DND-41 (cell line): ENCODE measurements around the gene TRMU.

ENCODE experiments used
- CTCF ChIP-seq: IDR thresholded peaks from 2 replicates; pipeline ENCODE4 v1.5.1; 2012; ENCODE audit warnings: borderline replicate concordance, low read length, moderate library complexity, mild to moderate bottlenecking; ENCODE audit not compliant: poor library complexity, severe bottlenecking; ENCODE audit errors: extremely low read depth
- EZH2 ChIP-seq: IDR thresholded peaks from 3 replicates; pipeline ENCODE4 v1.6.1; 2012; ENCODE audit warnings: borderline replicate concordance, low read depth, mild to moderate bottlenecking, moderate library complexity, low read length, inconsistent platforms; ENCODE audit not compliant: severe bottlenecking

DNA sequence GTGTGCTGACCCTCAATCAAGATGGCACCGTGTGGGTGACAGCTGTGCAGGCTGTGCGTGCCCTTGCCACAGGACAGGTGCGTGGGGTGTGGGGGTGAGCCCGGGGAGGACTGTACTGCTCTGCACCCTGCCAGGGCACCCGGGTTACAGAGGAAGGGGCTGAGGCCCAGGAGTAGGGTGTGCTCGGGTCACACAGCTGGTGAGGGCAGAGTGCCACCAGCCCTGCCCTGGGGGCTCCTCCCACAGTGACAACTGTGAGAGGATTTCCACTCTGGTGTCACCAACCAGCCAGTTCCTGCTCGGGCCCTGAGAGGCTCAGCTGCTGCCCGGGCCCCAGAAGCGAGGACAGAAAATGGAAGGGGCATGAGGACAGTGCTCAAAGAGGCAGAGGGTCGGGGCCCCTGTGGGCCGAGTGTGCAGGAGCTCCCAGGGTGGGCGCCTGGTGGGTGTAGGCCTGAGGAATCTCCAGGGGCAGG is 20.5 kb downstream of the TRMU start:
- TF ChIP-seq EZH2 (no peak), CTCF (no peak)
